HG03432 (cell line): Measurements from ENCODE around the gene NLGN4Y.
"Not testable (repeated sequence)": the region's sequence is repeated elsewhere in the genome, so short reads cannot be mapped to it uniquely, and the experiment has no call there.

ENCODE experiments used
- ATAC-seq: cut with Tn5 transposase; IDR thresholded peaks from one replicate; pipeline ENCODE4 v1.9.1; 2021; ENCODE audit warnings: mild to moderate bottlenecking, moderate library complexity; ENCODE audit not compliant: unreplicated experiment

NLGN4Y gene

DNA sequence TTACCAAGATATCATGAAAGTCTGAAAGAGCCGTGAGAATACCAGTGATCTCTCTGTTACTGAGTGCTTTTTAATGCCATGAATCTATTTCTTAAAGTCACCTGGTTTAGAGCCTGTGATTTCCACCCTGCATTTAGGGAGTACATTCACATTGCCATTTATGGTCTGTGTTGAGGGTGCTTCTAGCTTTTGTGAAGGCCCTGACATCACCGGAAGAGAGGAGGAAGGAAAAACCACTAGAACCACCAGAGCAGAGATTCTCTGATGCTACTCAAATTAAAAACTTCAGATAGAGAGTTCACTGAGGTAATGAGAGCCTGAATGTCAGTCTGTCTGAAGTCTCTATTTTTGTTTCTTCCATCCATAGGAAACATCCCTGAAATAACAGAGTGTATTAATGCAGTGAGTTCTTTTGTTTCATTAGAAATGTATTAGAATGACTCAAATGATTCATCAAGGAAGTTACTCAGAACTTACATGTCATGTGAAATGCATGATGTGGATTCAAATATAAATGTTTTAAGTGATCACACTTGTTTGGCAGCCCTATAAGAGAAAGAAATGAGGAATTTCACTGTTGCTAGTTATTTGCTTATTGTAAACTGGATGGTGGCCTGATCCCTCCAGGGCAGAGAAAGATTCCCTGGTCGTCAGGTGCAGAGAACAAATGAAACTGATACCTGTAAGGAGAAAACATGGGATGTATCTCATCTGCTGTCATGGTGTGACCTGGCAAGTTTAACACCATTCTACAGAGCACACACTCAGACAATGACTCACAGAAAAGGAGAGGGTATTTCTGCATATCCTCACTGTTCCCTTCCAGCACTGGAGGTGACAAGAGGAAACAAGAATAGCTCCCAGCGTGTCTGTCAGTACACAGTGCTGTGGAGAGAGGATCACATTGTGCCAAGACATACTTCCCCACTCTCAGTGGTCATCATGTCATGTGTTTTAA, 310.1 kb downstream of the NLGN4Y start:
- ATAC-seq: peak; percentile 79

DNA sequence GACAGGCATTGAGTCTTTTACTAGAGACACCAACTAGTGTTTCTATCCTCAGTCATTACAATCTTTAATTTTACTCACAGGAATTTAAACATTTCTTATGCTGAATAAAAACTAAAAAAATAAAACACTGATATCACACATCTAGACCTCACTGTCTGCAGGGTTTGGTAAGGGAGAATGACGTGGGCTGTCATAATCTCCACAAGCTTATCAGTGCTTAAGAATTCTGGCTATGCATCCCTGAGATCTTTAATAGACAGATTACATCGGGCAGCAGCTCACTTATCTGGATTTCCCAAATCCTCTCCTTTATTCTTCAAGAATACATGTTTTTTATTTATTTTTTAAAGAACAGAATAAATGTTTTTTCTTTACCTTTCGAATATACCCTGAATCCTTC, 313.1 kb downstream of the NLGN4Y start:
- no peak for ATAC-seq

DNA sequence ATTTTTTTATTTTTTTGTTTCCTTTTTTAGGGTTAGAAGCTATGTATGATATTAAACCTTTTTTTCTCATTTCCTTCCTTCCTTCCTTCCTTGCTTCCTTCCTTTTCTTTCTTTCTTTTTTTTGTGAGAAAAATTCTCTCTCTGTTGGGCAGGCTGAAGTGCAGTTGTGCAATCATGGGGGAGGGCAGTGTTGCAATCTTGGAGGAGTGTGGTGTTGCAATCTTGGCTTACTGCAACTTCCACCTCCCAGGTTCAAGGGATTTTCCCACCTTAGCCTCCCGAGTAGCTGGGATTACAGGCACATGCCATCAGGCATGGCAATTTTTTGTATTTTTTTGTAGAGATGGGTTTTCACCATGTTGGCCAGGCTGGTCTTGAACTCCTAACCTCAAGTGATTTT, 326.4 kb downstream of the NLGN4Y start:
- no peak for ATAC-seq

DNA sequence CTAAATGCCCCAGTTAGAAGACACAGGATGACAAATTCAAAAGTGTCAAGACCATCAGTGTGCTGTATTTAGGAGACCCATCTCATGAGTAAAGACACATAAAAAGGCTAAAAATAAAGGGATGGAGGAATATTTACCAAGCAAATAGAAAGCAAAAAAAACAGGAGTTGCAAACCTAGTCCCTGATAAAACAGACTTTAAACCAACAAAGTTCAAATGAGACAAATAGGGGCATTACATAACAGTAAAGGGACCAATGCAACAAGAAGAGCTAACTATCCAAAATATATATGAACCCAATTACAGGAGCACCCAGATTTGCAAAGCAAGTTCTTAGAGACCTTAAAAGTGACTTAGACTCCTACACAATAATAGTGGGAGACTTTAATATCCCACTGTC, 336.1 kb downstream of the NLGN4Y start:
- no peak for ATAC-seq

DNA sequence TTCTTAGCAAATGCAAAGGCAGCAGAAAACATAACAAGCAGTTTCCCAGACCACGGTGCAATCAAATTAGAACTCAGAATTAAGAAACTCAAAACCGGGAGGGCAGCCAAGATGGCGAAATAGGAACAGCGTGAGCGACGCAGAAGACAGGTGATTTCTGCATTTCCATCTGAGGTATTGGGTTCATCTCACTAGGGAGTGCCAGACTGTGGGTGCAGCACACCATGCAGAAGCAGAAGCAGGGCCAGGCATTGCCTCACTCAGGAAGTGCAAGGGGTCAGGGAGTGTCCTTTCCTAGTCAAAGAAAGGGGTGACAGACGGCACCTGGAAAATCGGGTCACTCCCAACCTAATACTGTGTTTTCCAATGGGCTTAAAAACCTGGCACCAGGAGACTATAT, 336.7 kb downstream of the NLGN4Y start:
- ATAC-seq: not testable (repeated sequence)

DNA sequence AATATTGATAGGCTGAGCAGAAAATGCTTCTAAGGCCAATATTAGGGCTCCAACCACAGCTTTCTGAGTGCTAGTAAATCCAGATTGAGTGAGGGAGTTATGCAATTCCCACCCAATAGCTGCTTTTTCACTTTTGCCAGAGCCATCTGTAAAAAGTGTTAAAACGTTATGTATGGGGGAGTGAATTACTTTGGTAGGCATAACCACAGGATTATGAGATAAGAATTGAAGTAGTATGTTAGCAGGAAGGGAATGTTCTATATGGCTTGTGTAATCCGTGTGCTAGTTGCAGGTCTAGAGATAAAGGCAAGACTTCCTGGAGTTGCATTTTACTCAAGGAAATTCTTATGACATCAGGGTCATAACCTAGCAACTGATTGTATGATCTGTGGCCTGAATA, 347.6 kb downstream of the NLGN4Y start:
- no peak for ATAC-seq
